Measurements from ENCODE around the gene CCDC127. TPM values are rescaled to one million over a fixed set of nuclear protein-coding genes. Genes with fewer than 3 reads are reported as not detected.

CCDC127 gene
- polyA plus RNA-seq, 2 donors: 1.4 to 1.7 TPM

GRCh38 chr5:162190-162564, 55.8 kb downstream of the CCDC127 start:
- Histone ChIP-seq H3K27me3 (ENCODE audit: control insufficient read depth in 1 of 2, insufficient read depth in 2 of 2, low read length in 2 of 2) (no peaks in the 10 kb centered on the region), H3K27ac (ENCODE audit: low read depth in 2 of 2, low read length in 1 of 2) (no peak overlapping the region), H3K4me3 (ENCODE audit: low read depth in 1 of 2, low read length in 2 of 2) (no peak overlapping the region), H3K36me3 (ENCODE audit: control insufficient read depth in 2 of 2, insufficient read depth in 2 of 2, low read length in 1 of 2) (no peaks in the 10 kb centered on the region), H3K4me1 (ENCODE audit: control insufficient read depth in 2 of 2, insufficient read depth in 2 of 2, low read length in 1 of 2) (no peaks in the 10 kb centered on the region), H3K9me3 (ENCODE audit: control insufficient read depth in 2 of 2, insufficient read depth in 1 of 2, low read depth in 1 of 2, low read length in 1 of 2) (no peaks in the 10 kb centered on the region)
- 89 to 90% methylated on average over 19 of the region's 19 CpGs for WGBS, 2 donors

GRCh38 chr5:161803-162110, 56.2 kb downstream of the CCDC127 start:
- 93 to 95% methylated on average over 17 of the region's 17 CpGs for WGBS, 2 donors
- H3K27ac ChIP-seq (ENCODE audit: low read depth in 2 of 2, low read length in 1 of 2): no peak overlapping the region
- H3K27me3 ChIP-seq (ENCODE audit: control insufficient read depth in 1 of 2, insufficient read depth in 2 of 2, low read length in 2 of 2): no peaks in the 10 kb centered on the region
- no peaks in the 10 kb centered on the region for H3K9me3 ChIP-seq (ENCODE audit: control insufficient read depth in 2 of 2, insufficient read depth in 1 of 2, low read depth in 1 of 2, low read length in 1 of 2)
- H3K4me1 ChIP-seq (ENCODE audit: control insufficient read depth in 2 of 2, insufficient read depth in 2 of 2, low read length in 1 of 2): no peaks in the 10 kb centered on the region
- no peak overlapping the region for H3K4me3 ChIP-seq (ENCODE audit: low read depth in 1 of 2, low read length in 2 of 2)
- no peaks in the 10 kb centered on the region for H3K36me3 ChIP-seq (ENCODE audit: control insufficient read depth in 2 of 2, insufficient read depth in 2 of 2, low read length in 1 of 2)

GRCh38 chr5:160921-161802, 56.8 kb downstream of the CCDC127 start:
- Histone ChIP-seq H3K9me3 (ENCODE audit: control insufficient read depth in 2 of 2, insufficient read depth in 1 of 2, low read depth in 1 of 2, low read length in 1 of 2) (no peaks in the 10 kb centered on the region), H3K27ac (ENCODE audit: low read depth in 2 of 2, low read length in 1 of 2) (no peak overlapping the region), H3K36me3 (ENCODE audit: control insufficient read depth in 2 of 2, insufficient read depth in 2 of 2, low read length in 1 of 2) (no peaks in the 10 kb centered on the region), H3K27me3 (ENCODE audit: control insufficient read depth in 1 of 2, insufficient read depth in 2 of 2, low read length in 2 of 2) (no peaks in the 10 kb centered on the region), H3K4me3 (ENCODE audit: low read depth in 1 of 2, low read length in 2 of 2) (no peak overlapping the region), H3K4me1 (ENCODE audit: control insufficient read depth in 2 of 2, insufficient read depth in 2 of 2, low read length in 1 of 2) (no peaks in the 10 kb centered on the region)
- WGBS, 2 donors: 83 to 86% methylated on average over 23 of the region's 23 CpGs

- Histone ChIP-seq H3K27ac (ENCODE audit: low read depth in 2 of 2, low read length in 1 of 2) (no peak overlapping the region), H3K4me3 (ENCODE audit: low read depth in 1 of 2, low read length in 2 of 2) (no peak overlapping the region), H3K27me3 (ENCODE audit: control insufficient read depth in 1 of 2, insufficient read depth in 2 of 2, low read length in 2 of 2) (no peaks in the 10 kb centered on the region), H3K9me3 (ENCODE audit: control insufficient read depth in 2 of 2, insufficient read depth in 1 of 2, low read depth in 1 of 2, low read length in 1 of 2) (no peaks in the 10 kb centered on the region), H3K36me3 (ENCODE audit: control insufficient read depth in 2 of 2, insufficient read depth in 2 of 2, low read length in 1 of 2) (no peaks in the 10 kb centered on the region), H3K4me1 (ENCODE audit: control insufficient read depth in 2 of 2, insufficient read depth in 2 of 2, low read length in 1 of 2) (no peaks in the 10 kb centered on the region)
- WGBS, 2 donors: 84 to 86% methylated on average over 14 of the region's 14 CpGs
Observed at GRCh38 chr5:160173-160510, 57.8 kb downstream of the CCDC127 start.

GRCh38 chr5:159448-160172, 58.3 kb downstream of the CCDC127 start:
- Histone ChIP-seq H3K27me3 (ENCODE audit: control insufficient read depth in 1 of 2, insufficient read depth in 2 of 2, low read length in 2 of 2) (no peaks in the 10 kb centered on the region), H3K4me3 (ENCODE audit: low read depth in 1 of 2, low read length in 2 of 2) (no peak overlapping the region), H3K36me3 (ENCODE audit: control insufficient read depth in 2 of 2, insufficient read depth in 2 of 2, low read length in 1 of 2) (no peaks in the 10 kb centered on the region), H3K4me1 (ENCODE audit: control insufficient read depth in 2 of 2, insufficient read depth in 2 of 2, low read length in 1 of 2) (no peaks in the 10 kb centered on the region), H3K9me3 (ENCODE audit: control insufficient read depth in 2 of 2, insufficient read depth in 1 of 2, low read depth in 1 of 2, low read length in 1 of 2) (no peaks in the 10 kb centered on the region), H3K27ac (ENCODE audit: low read depth in 2 of 2, low read length in 1 of 2) (no peak overlapping the region)
- WGBS, 2 donors: 67 to 69% methylated on average over 19 of the region's 19 CpGs

GRCh38 chr5:158807-159447, 59.0 kb downstream of the CCDC127 start:
- H3K27me3 ChIP-seq (ENCODE audit: control insufficient read depth in 1 of 2, insufficient read depth in 2 of 2, low read length in 2 of 2): no peaks in the 10 kb centered on the region
- no peak overlapping the region for H3K27ac ChIP-seq (ENCODE audit: low read depth in 2 of 2, low read length in 1 of 2)
- H3K4me3 ChIP-seq (ENCODE audit: low read depth in 1 of 2, low read length in 2 of 2): no peak overlapping the region
- whole genome bisulfite sequencing, 2 donors: 81 to 83% methylated on average over 14 to 17 of the region's 17 CpGs
- H3K4me1 ChIP-seq (ENCODE audit: control insufficient read depth in 2 of 2, insufficient read depth in 2 of 2, low read length in 1 of 2): no peaks in the 10 kb centered on the region
- H3K9me3 ChIP-seq (ENCODE audit: control insufficient read depth in 2 of 2, insufficient read depth in 1 of 2, low read depth in 1 of 2, low read length in 1 of 2): no peaks in the 10 kb centered on the region
- no peaks in the 10 kb centered on the region for H3K36me3 ChIP-seq (ENCODE audit: control insufficient read depth in 2 of 2, insufficient read depth in 2 of 2, low read length in 1 of 2)

- WGBS, 2 donors: 86% methylated on average over 11 of the region's 11 CpGs
- no peaks in the 10 kb centered on the region for H3K36me3 ChIP-seq (ENCODE audit: control insufficient read depth in 2 of 2, insufficient read depth in 2 of 2, low read length in 1 of 2)
- H3K27ac ChIP-seq (ENCODE audit: low read depth in 2 of 2, low read length in 1 of 2): no peak overlapping the region
- no peaks in the 10 kb centered on the region for H3K4me1 ChIP-seq (ENCODE audit: control insufficient read depth in 2 of 2, insufficient read depth in 2 of 2, low read length in 1 of 2)
- no peak overlapping the region for H3K4me3 ChIP-seq (ENCODE audit: low read depth in 1 of 2, low read length in 2 of 2)
- H3K27me3 ChIP-seq (ENCODE audit: control insufficient read depth in 1 of 2, insufficient read depth in 2 of 2, low read length in 2 of 2): no peaks in the 10 kb centered on the region
- H3K9me3 ChIP-seq (ENCODE audit: control insufficient read depth in 2 of 2, insufficient read depth in 1 of 2, low read depth in 1 of 2, low read length in 1 of 2): no peaks in the 10 kb centered on the region
Observed at GRCh38 chr5:157801-158200, 60.2 kb downstream of the CCDC127 start.

- 92 to 94% methylated on average over 12 of the region's 12 CpGs for WGBS, 2 donors
- Histone ChIP-seq H3K4me3 (ENCODE audit: low read depth in 1 of 2, low read length in 2 of 2) (no peak overlapping the region), H3K27ac (ENCODE audit: low read depth in 2 of 2, low read length in 1 of 2) (no peak overlapping the region), H3K9me3 (ENCODE audit: control insufficient read depth in 2 of 2, insufficient read depth in 1 of 2, low read depth in 1 of 2, low read length in 1 of 2) (no peaks in the 10 kb centered on the region), H3K36me3 (ENCODE audit: control insufficient read depth in 2 of 2, insufficient read depth in 2 of 2, low read length in 1 of 2) (no peaks in the 10 kb centered on the region), H3K4me1 (ENCODE audit: control insufficient read depth in 2 of 2, insufficient read depth in 2 of 2, low read length in 1 of 2) (no peaks in the 10 kb centered on the region), H3K27me3 (ENCODE audit: control insufficient read depth in 1 of 2, insufficient read depth in 2 of 2, low read length in 2 of 2) (no peaks in the 10 kb centered on the region)
Observed at GRCh38 chr5:157126-157715, 60.7 kb downstream of the CCDC127 start.

- H3K36me3 ChIP-seq (ENCODE audit: control insufficient read depth in 2 of 2, insufficient read depth in 2 of 2, low read length in 1 of 2): no peaks in the 10 kb centered on the region
- H3K9me3 ChIP-seq (ENCODE audit: control insufficient read depth in 2 of 2, insufficient read depth in 1 of 2, low read depth in 1 of 2, low read length in 1 of 2): no peaks in the 10 kb centered on the region
- H3K4me3 ChIP-seq (ENCODE audit: low read depth in 1 of 2, low read length in 2 of 2): no peak overlapping the region
- no peak overlapping the region for H3K27ac ChIP-seq (ENCODE audit: low read depth in 2 of 2, low read length in 1 of 2)
- 87 to 90% methylated on average over 17 of the region's 17 CpGs for WGBS, 2 donors
- H3K27me3 ChIP-seq (ENCODE audit: control insufficient read depth in 1 of 2, insufficient read depth in 2 of 2, low read length in 2 of 2): no peaks in the 10 kb centered on the region
- no peaks in the 10 kb centered on the region for H3K4me1 ChIP-seq (ENCODE audit: control insufficient read depth in 2 of 2, insufficient read depth in 2 of 2, low read length in 1 of 2)
Observed at GRCh38 chr5:156411-157072, 61.4 kb downstream of the CCDC127 start.

Measured in esophagus (tissue), 2 donors.